Left cardiac atrium (tissue), 4 donors: ENCODE measurements around the gene PKD2. TPM values are rescaled to one million over a fixed set of nuclear protein-coding genes. Genes with fewer than 3 reads are reported as not detected.
"Not testable (repeated sequence)": the region's sequence is repeated elsewhere in the genome, so short reads cannot be mapped to it uniquely, and the experiment has no call there.

Experiments
- ATAC-seq, 2 donors: fragments of 200-7000 bp; cut with Tn5 transposase; one replicate each; pipeline ENCODE4 v1.9.1; 2020; ENCODE audit warnings: mild to moderate bottlenecking in 2 of 2, moderate library complexity in 2 of 2
- DNase-seq: peaks from one replicate; pipeline ENCODE4 v3.0.0-alpha.2; 2020
- intact Hi-C, 2 donors: fragments of 100-400 bp; cut with DNase I; formaldehyde crosslinking; loops; one replicate each; pipeline versions ENCODE4 v1.14.1 to v1.15.1; 2022 to 2023
- total RNA-seq, 2 donors: library from RNA; stranded (reverse); fragmentation: NEBNext Ultra II Directional; extraction: Animal tissue kit (Norgen Biotek cat#: 25700); gene quantifications; one replicate each; pipeline ENCODE4 v1.2.1, GENCODE V29; 2021
- donor health status: DM: no; HTN: yes; CAD: no.
- donor health status: DM: no; HTN: yes; CAD: no; lungs with severe emphysema.
- donor health status: DM: yes; HTN: yes; CAD: no.
- donor health status: Dilated cardiomyopathy.

Gene PKD2
- total RNA-seq, 2 donors from 2014 or later, result 16.1 to 21.5 TPM

GRCh38 chr4:88017516-88018297, 10.3 kb downstream of the PKD2 start:
- intact Hi-C loops, result no loop called here
- ATAC-seq (peak; percentile 94 to 97), DNase-seq (no peak)

DNA sequence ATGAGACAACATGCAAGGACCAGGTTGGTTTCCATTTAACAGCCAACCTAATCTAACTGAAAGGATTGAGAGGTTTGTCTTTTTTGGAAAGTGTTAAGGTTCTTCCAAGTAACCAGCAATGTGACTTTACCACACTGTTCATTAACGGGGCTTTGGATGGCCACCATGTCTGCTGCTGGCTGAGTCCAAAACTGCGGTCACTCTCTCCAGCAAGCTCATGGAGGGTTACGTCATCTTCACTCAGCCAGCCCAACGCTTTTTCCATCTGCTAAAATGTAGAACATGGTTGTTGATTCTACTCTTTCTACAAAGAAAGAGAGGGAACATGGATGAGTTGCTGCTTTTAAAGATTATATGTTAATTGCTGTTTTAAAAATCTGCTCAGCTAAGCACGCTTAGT, 11.0 kb downstream of the PKD2 start:
- peak; percentile 39 for DNase-seq
- ATAC-seq, result peak; percentile 74 to 77
- intact Hi-C loops, result no loop called here

GRCh38 chr4:88021824-88022223, 14.4 kb downstream of the PKD2 start:
- DNase-seq (no peak), ATAC-seq (no peak)
- intact Hi-C loops, result no loop called here

DNA sequence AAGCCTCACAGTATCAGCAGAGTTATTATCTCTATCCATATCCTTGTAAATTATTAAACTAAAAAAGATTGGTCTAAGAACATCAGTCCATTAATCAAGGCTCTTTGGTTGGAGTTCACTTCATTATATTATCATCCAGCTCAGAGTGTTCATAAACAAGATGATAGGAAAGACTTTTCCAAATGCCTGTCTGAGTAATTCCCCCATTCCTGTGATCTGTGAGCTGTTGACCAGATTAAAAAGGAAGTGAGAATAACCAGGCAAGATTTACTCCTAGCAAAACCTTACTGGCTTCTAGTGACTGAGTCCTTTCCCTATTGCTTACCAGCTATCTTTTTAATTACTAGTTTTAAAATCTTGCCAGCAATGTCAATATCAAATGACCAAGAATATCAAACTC, 14.9 kb downstream of the PKD2 start:
- DNase-seq (no peak), ATAC-seq (no peak)
- intact Hi-C loops, result no loop called here

DNA sequence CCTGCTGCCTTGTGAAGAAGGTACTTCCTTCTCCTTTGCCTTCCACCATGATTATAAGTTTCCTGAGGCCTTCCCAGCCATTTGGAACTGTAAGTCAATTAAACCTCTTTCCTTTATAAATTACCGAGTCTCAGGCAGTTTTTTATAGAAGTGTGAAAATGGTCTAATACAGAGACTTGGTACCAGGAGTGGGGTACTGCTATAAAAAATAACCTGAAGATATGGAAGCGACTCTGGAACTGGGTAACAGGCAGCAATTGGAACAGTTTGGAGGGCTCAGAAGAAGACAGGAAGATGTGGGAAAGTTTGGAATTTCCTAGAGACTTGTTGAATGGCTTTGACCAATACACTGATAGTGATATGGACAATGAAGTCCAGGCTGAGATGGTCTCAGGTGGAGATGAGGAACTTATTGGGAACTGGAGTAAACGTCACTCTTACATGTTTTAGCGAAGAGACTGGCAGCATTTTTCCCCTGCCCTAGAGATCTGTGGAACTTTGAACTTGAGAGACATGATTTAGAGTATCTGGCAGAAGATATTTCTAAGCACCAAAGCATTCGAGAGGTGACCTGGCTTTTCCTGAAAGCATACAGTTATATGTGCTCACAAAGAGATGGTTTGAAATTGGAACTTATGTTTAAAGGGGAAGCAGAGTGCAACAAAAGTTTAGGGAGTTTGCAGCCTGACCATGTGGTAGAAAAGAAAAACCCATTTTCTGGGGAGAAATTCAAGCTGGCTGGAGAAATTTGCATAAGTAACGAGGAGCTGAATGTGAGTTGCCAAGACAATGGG, 18.6 kb downstream of the PKD2 start:
- DNase-seq, intact Hi-C loops, ATAC-seq: not testable (repeated sequence)

- intact Hi-C loops, result no loop called here
- no peak for DNase-seq
- peak in 1 of 2 donors; percentile 73 for ATAC-seq
Observed at GRCh38 chr4:88027611-88028608, 20.5 kb downstream of the PKD2 start.

- ATAC-seq (no peak), DNase-seq (no peak)
- intact Hi-C loops, result no loop called here
Observed at GRCh38 chr4:88028946-88029345, 21.5 kb downstream of the PKD2 start.

- DNase-seq (no peak), ATAC-seq (no peak)
- intact Hi-C loops, result no loop called here
Observed at GRCh38 chr4:88029556-88029955, 22.1 kb downstream of the PKD2 start.

DNA sequence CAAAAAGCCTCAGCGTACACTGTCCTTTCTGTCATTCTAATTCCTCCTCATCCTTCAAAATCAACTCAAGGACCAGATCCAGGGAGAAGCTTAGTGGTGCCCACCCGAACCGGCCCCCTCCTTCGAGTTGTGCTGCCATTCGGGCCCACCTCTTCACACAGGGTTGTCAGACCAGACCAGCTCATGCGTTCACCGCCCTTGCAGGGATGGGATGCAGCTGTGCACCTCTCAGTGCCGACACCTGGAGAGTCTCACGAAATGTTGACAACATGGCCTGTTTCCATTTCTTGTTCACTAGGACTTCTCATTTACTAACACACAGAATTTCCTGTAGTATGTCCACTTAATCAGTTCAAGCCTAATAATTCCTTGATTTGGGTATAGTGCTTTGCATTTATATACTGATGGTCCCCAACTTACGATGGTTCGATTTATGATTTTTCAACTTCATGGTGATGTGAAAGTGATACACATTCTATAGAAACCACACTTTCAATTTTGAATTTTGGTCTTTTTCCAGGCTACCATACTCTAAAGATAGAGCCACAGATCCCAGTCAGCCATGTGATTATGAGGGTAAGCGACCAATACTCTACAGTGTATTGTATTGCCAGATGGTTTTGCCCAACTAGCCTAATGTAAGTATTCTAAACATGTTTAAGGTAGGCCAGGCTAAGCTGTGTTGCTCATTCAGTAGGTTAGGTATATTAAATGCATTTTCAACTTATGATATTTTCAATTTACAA, 23.3 kb downstream of the PKD2 start:
- DNase-seq, result no peak
- intact Hi-C loops, result loop anchor here (5.0 to 10.0 kb wide), 2 partner anchors 182 to 484 kb away; no protein-coding TSS in a partner anchor
- ATAC-seq, result no peak

DNA sequence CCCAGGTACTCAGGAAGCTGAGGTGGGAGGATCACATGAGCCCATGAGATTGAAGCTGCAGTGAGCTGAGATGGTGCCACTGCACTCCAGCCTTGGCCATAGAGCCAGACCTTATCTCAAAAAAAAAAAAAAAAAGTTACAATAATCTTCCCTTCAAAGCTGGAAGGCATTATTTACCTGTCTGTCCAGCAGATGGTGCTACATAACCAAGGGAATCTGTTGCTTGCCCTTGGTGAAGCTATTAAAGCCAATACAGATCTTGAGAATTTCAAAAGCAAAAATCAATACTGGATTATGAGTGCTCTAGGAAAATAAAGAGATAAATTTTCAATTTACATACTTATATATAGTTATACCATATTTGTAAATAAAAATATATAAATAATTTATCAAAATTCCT, 25.9 kb downstream of the PKD2 start:
- intact Hi-C loops, result loop anchor here (5.0 to 10.0 kb wide), 2 partner anchors 179 to 481 kb away; no protein-coding TSS in a partner anchor
- no peak for DNase-seq
- ATAC-seq, result peak in 1 of 2 donors; percentile 51

DNA sequence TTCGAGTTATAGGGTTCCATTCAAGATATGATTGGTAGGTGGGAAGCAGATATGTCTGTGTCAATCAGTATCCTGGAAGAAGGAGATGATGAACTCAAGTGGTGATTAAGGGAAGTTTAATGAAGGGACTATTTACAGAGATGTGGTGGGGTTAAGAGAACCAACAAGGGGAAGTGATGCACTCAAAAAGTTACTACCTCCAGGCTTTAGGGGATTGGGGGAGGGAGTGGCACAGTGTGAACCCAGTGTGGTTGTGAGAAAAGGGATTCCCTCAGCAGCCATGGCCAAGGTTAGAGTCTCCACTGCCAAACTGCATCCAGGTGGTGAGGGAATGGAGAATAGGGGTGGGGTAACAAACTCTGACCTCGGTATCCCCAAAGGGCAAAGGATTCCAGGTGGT, 27.9 kb downstream of the PKD2 start:
- ATAC-seq, result no peak
- intact Hi-C loops, result loop anchor here in 1 of 2 donors (10.0 kb wide), 1 partner anchor 480 kb away; no protein-coding TSS in a partner anchor
- DNase-seq, result no peak

- intact Hi-C loops, result loop anchor here in 1 of 2 donors (10.0 kb wide), 1 partner anchor 477 kb away; no protein-coding TSS in a partner anchor
- no peak for DNase-seq
- no peak for ATAC-seq
Observed at GRCh38 chr4:88037447-88037846, 30.0 kb downstream of the PKD2 start.

- intact Hi-C loops, result loop anchor here in 1 of 2 donors (10.0 kb wide), 1 partner anchor 477 kb away; no protein-coding TSS in a partner anchor
- ATAC-seq (no peak), DNase-seq (no peak)
Observed at GRCh38 chr4:88037936-88038335, 30.5 kb downstream of the PKD2 start.

- DNase-seq (no peak), ATAC-seq (no peak)
- intact Hi-C loops, result no loop called here
Observed at GRCh38 chr4:88040707-88041106, 33.3 kb downstream of the PKD2 start.

DNA sequence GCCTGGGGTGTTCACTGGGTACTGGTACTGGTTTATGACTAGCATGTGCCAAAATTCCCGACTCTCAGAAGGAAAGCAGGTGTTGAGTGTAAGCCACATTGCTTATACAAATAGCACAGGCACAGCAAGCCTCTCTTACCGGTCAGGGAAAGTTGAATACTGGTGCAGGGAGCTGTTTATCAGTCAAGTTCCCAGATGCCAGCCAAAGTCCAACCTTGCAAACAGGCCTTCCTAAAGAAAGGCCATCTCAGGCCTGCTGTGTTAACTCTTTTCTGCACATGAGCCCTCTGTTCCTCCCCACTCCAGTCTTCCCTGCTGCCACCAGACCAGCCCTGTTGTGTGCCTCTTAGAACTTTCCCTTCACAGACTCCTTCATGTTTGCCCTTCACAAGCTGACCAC, 34.2 kb downstream of the PKD2 start:
- intact Hi-C loops, result no loop called here
- DNase-seq (no peak), ATAC-seq (no peak)

DNA sequence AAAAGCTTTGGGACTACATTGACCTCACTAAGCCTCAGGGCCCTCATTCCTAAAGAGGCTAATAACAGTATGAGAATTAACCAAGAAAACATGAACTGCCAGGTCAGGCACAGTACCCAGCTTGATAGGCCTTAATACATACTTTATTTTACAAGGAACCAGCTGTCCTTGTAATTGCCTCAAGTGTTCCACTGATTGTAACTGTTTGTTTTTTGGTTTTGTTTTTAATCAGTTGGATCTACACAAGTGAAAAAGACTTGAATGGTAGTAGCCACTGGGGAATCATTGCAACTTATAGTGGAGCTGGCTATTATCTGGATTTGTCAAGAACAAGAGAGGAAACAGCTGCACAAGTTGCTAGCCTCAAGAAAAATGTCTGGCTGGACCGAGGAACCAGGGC, 35.6 kb downstream of the PKD2 start:
- DNase-seq, result no peak
- peak in 1 of 2 donors; percentile 30 for ATAC-seq
- intact Hi-C loops, result no loop called here

DNA sequence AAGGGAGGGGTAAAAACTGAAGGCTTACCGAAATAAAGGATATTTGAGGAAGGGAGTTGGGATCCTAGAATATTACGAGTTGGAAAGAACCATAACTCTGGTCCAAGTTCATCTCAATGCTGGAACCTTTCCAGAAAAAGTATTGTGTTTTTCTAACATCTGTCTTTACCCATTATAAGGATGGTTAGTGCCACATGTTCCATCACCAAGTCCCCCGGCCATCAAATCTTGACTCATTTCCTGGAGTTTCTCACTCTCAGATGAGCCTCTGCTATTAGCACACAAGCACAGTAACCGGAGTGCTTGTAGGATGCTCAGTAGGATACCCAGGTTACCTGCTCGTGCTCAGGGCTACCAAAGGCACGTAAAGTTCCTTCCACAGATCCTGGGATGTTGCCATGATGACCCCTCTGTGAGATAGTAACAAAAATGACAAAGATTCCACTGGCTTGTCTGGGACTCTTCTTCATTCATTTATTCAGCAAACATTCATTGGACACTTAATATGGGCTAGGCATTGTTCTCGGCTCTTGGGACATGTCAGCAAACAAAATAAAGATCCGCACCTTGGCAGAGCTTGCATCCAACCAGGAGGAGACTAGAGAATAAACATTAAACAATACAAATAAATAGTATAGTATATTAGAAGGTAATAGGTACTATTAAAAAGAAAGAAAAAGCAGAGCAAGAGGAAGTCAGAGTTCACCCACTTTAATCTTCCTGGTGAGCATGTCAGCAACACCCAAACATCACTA, 36.3 kb downstream of the PKD2 start:
- ATAC-seq, result no peak
- intact Hi-C loops, result no loop called here
- no peak for DNase-seq

DNA sequence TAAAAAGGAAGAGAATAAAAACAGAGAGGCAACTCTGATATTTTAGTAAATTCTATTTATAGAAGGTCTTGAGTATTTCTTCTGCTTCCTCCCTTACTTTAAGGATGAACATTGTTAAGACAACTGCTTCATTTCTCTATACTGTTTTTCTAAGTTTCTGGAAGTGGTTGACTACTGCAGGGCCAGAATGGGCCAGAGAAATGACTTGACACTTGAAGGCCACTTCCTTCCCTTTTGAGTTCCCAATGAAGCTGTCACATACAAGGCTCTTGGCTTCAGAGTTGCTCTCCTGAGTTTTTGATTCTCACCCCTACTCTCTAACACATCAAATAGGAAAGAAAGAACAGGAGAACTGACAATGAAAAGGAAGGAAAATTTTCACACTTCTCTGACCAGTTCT, 37.6 kb downstream of the PKD2 start:
- intact Hi-C loops, result no loop called here
- no peak for DNase-seq
- no peak for ATAC-seq
